Fibroblast of gingiva (primary cell): ENCODE data around the gene RFFL.
"Not testable (repeated sequence)": the region's sequence is repeated elsewhere in the genome, so short reads cannot be mapped to it uniquely, and the experiment has no call there.

Experiments used
- DNase-seq: peaks from one replicate; pipeline ENCODE4 v3.0.0-alpha.2; 2011; ENCODE audit warnings: low read depth

Gene RFFL, protein sequence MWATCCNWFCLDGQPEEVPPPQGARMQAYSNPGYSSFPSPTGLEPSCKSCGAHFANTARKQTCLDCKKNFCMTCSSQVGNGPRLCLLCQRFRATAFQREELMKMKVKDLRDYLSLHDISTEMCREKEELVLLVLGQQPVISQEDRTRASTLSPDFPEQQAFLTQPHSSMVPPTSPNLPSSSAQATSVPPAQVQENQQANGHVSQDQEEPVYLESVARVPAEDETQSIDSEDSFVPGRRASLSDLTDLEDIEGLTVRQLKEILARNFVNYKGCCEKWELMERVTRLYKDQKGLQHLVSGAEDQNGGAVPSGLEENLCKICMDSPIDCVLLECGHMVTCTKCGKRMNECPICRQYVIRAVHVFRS

GRCh38 chr17:35063514-35064223 is at the start of gene RFFL:
Gene RFFL, minus strand, starts transcription at chr17:35063707. Its CDS starts 37,154 bp downstream, at chr17:35026553.
- peak; percentile 97 for DNase-seq

GRCh38 chr17:35110791-35111190 is 47.3 kb upstream of the RFFL start:
- not testable (repeated sequence) for DNase-seq

DNA sequence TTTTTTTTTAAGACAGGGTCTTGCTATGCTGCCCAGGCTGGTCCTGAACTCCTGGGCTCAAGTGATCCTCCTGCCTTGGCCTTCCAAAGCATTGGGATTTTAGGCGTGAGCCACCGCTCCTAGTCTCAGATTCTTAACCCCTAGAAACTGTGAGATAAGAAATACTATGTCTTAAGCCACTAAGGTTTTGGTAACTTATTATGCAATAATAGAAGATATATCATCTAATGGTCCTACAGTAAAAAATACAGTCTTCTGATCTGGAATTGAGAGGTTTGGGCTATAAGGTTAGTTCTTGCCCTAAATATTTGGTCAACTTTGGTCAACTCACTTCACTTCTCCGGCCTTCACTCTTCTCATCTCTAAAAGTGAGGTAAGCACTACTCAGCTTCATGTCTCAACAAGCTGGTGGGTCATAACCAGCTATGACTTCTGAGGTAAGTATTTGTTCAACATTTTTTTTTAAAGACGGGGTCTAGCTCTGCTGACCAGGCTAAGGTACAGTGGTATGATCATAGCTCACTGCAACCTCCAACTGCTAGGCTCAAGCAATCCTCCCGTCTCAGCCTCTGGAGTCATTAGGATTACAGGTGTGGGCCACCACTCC is 41.4 kb upstream of the RFFL start:
- DNase-seq, result no peak

DNA sequence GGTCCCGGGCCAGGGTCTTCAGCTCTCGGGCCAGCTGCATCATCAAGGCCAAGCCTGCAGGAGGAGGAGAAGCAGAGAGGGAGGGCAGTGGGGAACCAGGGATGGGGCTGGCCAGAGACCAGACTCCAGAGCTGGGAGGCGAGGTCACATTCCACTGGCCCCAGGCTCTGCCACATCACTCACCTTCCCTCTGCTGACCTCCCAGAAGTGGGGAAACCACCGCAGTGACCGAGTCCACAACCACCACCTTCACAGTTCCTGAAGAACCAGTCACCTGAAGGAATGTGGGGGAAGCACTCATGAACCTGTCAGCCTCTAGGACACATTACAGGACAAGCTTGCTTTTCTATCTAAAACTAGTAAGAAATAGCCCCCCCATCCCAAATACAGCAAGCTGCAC is 39.8 kb upstream of the RFFL start:
- no peak for DNase-seq

DNA sequence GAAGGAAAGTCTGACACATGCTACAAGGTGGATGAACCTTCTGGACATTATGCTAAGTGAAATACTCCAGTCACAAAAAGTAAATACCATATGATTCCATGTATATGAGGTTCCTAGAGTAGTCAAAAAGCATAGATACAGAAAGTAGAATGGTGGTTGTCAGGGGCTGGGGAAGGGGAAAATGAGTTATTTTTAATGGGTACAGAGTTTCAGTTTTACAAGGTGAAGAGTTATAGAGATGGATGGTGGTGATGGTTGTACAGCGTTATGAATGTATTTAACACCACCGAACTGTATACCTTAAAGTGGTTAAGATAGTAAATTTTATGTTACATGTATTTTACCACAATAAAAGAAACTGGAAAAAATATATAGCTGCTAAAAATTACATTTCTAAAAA is 38.2 kb upstream of the RFFL start:
- DNase-seq, result no peak

DNA sequence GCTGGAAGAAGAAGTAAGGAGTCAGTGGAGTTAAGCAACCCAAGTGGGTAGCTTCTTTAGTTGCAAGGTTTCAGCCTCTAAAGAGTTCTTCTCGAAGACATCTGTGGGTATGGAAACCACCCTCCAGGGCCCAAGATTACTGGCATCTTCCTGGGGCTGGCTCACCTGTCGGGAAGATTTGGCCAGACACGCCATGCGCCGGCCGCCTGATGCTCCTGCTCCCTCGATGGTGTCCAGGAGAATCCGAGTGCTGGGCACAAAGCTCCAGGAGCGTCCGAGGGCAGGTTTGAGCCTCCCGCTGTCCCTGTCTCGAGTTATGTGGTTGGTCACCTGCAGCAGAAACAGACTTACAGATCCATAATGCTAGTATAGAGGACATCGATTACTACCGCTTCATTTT is 37.5 kb upstream of the RFFL start:
- DNase-seq, result no peak

- DNase-seq, result no peak
These were observed 36.4 kb upstream of the RFFL start for GRCh38 chr17:35099908-35100307.

DNA sequence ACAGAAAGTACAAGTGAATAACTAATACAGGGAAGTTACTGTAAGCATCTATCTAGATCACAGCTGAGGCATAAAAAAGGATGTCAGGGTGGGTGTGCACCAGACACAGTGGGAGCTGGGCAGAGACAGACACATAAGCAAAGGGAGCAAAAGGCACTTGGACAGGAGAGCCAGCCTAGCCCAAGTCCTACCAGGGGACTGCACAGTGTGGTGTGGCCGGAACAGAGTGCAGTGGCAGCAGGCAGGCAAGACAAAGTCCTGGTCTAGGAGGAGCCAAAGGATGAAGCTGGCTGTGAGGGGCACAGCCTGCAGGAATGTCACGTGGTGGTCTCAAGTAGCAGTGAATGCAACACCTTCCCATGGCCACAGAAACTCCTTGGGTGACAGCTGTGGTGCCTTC is 34.3 kb upstream of the RFFL start:
- DNase-seq, result no peak

DNA sequence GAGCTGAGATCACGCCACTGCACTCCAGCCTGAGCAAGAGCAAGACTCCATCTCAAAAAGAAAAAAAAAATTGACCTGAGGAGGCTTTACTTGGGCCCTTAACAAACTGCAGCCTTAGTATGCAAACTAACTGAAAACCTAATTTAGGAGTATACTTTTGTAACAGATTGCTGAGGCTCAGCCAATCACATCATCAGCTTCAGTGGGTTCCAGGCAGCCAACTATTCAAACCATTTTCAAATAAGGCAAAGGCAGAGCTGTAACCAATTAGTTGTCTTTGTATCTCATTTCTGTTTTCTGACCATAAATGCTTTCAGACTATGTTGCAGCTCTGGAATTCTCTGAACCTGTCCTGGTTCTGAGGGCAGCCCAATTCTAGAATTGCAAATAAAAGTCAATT is 32.2 kb upstream of the RFFL start:
- DNase-seq, result peak; percentile 71

DNA sequence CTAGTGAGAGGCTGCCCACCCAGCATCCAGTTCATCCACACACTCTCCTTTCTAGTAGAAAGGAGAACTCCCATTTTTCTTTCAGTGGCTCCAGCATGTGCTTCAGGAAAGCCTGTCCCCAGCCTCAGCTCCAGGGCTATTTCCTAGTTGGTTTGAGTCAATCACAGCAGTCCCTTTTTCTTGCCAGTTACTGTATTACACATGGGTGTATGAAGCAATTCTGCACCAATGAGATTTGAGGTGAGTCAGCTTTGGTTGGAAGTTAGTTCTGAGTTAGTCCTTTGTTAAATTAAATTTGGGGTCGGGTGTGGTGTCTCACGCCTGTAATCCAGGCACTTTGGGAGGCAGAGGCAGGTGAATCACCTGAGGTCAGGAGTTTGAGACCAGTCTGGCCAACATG is 31.4 kb upstream of the RFFL start:
- DNase-seq, result peak; percentile 84

- not testable (repeated sequence) for DNase-seq
These were observed 27.2 kb upstream of the RFFL start for GRCh38 chr17:35090707-35091106.

GRCh38 chr17:35089586-35090296 is 26.2 kb upstream of the RFFL start:
- DNase-seq, result no peak

- DNase-seq, result peak; percentile 78
These were observed 25.5 kb upstream of the RFFL start for GRCh38 chr17:35088881-35089585.

DNA sequence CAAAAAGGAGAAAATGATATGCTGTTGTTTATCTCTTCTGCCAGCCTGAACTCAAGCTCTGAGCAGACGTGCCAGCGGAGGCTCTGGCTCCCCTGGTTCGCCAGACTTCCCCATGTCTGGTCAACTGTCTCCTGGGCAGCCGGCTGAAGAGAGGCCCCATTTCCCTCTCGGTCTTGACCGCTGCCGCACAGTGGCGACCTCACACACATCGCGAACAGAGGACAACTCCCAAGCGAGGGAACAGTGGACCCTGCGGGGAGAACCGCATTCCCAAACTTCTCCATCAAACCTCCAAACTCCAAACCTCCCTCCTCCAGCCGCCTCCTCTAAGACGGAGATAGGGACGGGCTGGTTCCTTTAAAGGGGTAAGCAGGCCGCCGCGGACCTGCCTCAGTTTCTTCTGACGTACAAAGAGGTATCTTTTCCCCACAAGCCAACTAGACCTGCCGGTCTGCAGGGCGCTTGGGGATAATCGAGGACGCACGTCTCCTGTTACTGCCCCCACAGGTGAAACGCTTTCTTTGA is 24.9 kb upstream of the RFFL start:
- DNase-seq, result peak; percentile 54

- peak; percentile 22 for DNase-seq
These were observed 24.3 kb upstream of the RFFL start for GRCh38 chr17:35087731-35088355.

- no peak for DNase-seq
These were observed 23.5 kb upstream of the RFFL start for GRCh38 chr17:35086931-35087573.

DNA sequence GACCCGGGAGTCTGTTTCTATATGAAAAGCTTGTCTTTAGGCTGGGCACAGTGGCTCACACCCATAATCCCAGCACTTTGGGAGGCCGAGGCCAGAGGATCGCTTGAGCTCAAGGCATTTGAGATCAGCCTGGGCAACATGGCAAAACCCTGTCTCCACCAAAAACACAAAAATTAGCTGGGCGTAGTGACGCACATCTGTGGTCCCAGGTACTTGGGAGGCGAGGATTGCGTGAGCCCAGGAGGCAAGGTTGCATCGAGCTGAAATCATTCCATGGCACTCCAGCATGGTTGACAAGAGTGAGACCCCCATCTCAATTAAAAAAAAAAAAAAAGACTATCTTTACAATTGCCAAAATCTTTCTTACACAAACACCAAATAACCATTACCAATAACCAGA is 22.7 kb upstream of the RFFL start:
- no peak for DNase-seq

- no peak for DNase-seq
These were observed 21.5 kb upstream of the RFFL start for GRCh38 chr17:35084987-35085386.

DNA sequence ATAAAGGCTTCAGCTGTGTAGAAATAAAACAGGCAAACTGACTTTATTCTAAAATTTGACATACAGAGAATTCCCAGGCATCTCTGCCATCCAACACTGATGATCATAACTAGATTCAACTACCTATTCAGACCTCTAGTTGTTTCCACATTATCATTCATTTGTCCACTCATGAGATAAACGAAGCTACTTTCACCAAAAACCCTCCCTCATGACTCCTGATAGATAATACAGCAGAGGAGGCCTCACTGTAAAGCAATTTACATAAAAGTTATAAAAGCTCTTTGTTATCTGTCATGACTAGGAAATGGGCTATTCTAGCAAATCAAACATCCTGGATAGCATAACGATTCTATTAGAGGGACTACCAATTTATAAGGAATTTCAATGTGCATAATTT is 19.6 kb upstream of the RFFL start:
- no peak for DNase-seq

DNA sequence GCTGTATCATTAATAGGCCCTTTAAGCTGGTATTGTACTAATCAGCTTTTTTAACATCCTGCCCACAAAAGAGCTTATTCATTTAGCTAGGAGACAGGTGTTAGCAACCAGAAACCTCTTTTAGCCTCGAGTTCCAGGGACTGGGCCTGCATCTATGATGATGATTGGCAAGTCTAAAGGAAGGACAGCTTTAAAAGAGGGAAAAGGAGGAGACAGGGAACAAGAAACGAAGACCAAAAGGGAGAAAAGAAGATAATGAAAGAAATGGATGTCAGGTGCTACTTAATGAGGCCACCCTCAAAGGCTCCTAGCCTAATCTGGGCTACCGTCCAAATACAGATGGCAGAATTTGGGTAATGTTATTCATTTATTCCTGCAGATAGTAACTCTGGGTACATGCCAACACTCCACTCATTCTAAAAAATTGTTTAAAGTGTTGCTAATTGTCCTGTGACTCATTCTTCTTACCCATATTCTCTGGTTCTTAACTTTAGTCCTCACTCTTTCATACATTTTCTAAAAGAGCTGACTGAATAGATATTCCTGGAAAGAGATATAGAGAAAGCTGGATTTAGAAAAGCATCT is 18.7 kb upstream of the RFFL start:
- peak; percentile 49 for DNase-seq
